MM.1S (cell line): Measurements from ENCODE around the gene DTNB.

ENCODE experiments used
- DNase-seq: peaks from one replicate; pipeline ENCODE4 v3.0.0-alpha.2; 2015
- H2AFZ ChIP-seq: fragments of 300-600 bp; sonication (generic); 2 replicates; pipeline ENCODE4 v1.6.0; 2016; ENCODE audit warnings: antibody characterized with exemption, low read length
- H3F3A ChIP-seq: fragments of 300-600 bp; sonication (generic); 2 replicates; pipeline ENCODE4 v1.6.1; 2016; ENCODE audit warnings: mild to moderate bottlenecking, antibody characterized with exemption, low read length, moderate library complexity, mixed read lengths; ENCODE audit not compliant: insufficient read depth
- H3K27ac ChIP-seq: fragments of 300-600 bp; sonication (generic); 2 replicates; pipeline ENCODE4 v1.5.1; 2016; ENCODE audit warnings: mild to moderate bottlenecking, low read length
- H3K27me3 ChIP-seq: fragments of 300-600 bp; sonication (generic); replicated peaks from 2 replicates; pipeline ENCODE4 v1.6.0; 2016; ENCODE audit warnings: low read length; ENCODE audit not compliant: insufficient read depth
- H3K36me3 ChIP-seq: fragments of 300-600 bp; sonication (generic); replicated peaks from 2 replicates; pipeline ENCODE4 v1.6.1; 2016; ENCODE audit warnings: mild to moderate bottlenecking, low read length, mixed read lengths; ENCODE audit not compliant: insufficient read depth
- H3K4me1 ChIP-seq: fragments of 300-600 bp; sonication (generic); 2 replicates; pipeline ENCODE4 v1.6.1; 2016; ENCODE audit warnings: low read length, mixed read lengths
- H3K4me2 ChIP-seq: fragments of 300-600 bp; sonication (generic); 2 replicates; pipeline ENCODE4 v1.6.0; 2016; ENCODE audit warnings: low read depth, low read length
- H3K4me3 ChIP-seq: fragments of 300-600 bp; sonication (generic); 2 replicates; pipeline ENCODE4 v1.5.1; 2016; ENCODE audit warnings: low read length, mixed read lengths
- H3K79me2 ChIP-seq: fragments of 300-600 bp; sonication (generic); 2 replicates; pipeline ENCODE4 v1.6.1; 2016; ENCODE audit warnings: mixed run types, low read length, mixed read lengths
- H3K9ac ChIP-seq: fragments of 300-600 bp; sonication (generic); 2 replicates; pipeline ENCODE4 v1.6.1; 2016; ENCODE audit warnings: low read length, mixed read lengths
- H3K9me2 ChIP-seq: fragments of 300-600 bp; sonication (generic); replicated peaks from 2 replicates; pipeline ENCODE4 v1.6.1; 2016; ENCODE audit warnings: mild to moderate bottlenecking, low read length, mixed read lengths; ENCODE audit not compliant: insufficient read depth
- H3K9me3 ChIP-seq: fragments of 300-600 bp; sonication (generic); replicated peaks from 2 replicates; pipeline ENCODE4 v1.6.1; 2016; ENCODE audit warnings: mild to moderate bottlenecking, low read length, mixed read lengths; ENCODE audit not compliant: insufficient read depth
- H4K20me1 ChIP-seq: fragments of 300-600 bp; sonication (generic); 2 replicates; pipeline ENCODE4 v1.6.1; 2016; ENCODE audit warnings: mild to moderate bottlenecking, low read length, moderate library complexity, mixed read lengths; ENCODE audit not compliant: insufficient read depth
- CTCF ChIP-seq: fragments of 300-600 bp; sonication (generic); IDR thresholded peaks from 2 replicates; pipeline ENCODE4 v1.5.1; 2016; ENCODE audit warnings: antibody characterized with exemption, low read length, mixed read lengths
- EZH2 ChIP-seq: fragments of 300-600 bp; sonication (generic); optimal IDR thresholded peaks from 2 replicates; pipeline ENCODE3; 2017; ENCODE audit warnings: low read depth, mild to moderate bottlenecking, antibody characterized with exemption, low read length, mixed read lengths
- EZH2phosphoT487 ChIP-seq: fragments of 300-600 bp; sonication (generic); IDR thresholded peaks from 2 replicates; pipeline ENCODE4 v1.6.1; 2018; ENCODE audit warnings: antibody characterized with exemption, low read length

DTNB gene

GRCh38 chr2:25690058-25690457, 16.7 kb upstream of the DTNB start:
- TF ChIP-seq EZH2 (no peak), CTCF (no peak), EZH2phosphoT487 (no peak)
- H3K36me3 ChIP-seq = no peaks in the 10 kb centered on the region
- H3K79me2 ChIP-seq = no peaks in the 10 kb centered on the region
- H3K27ac ChIP-seq = no peak overlapping the region
- H3K9me3 ChIP-seq = no peaks in the 10 kb centered on the region
- no peak overlapping the region for H3K4me3 ChIP-seq
- H4K20me1 ChIP-seq = no peaks in the 10 kb centered on the region
- DNase-seq = no peak
- no peaks in the 10 kb centered on the region for H3K9me2 ChIP-seq
- no peak overlapping the region for H3K4me2 ChIP-seq
- H3K27me3 ChIP-seq = no peaks in the 10 kb centered on the region
- H3K9ac ChIP-seq = no peak overlapping the region
- H3F3A ChIP-seq = no peaks in the 10 kb centered on the region
- H2AFZ ChIP-seq = no peak overlapping the region
- peaks cover 7% of the 10 kb centered on the region for H3K4me1 ChIP-seq

DNA sequence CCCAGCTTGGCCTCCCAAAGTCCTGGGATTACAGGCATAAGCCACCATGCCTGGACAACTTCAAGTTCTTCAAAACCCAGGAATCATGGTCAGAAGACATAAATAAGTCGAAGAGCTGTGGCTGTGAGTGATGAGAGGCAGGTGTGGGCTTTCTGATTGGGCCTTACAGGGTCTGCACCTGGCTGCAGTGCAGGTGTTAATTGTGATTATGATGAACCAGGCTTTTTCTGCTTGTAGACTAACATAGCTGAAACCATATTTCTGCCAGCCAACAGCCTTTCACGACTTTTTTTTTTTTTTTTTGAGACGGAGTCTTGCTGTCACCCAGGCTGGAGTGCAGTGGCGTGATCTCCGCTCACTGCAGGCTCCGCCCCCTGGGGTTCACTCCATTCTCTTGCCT, 14.9 kb upstream of the DTNB start:
- Histone ChIP-seq H3F3A (no peaks in the 10 kb centered on the region), H3K4me2 (peak overlapping the region; percentile 0; the same call in 1 of the 2 replicates), H3K4me3 (no peak overlapping the region), H3K27me3 (no peaks in the 10 kb centered on the region), H3K27ac (peak overlapping the region; percentile 64; the same call in 1 of the 2 replicates), H3K4me1 (peaks cover 7% of the 10 kb centered on the region), H3K79me2 (no peaks in the 10 kb centered on the region), H3K9me3 (no peaks in the 10 kb centered on the region), H3K9me2 (no peaks in the 10 kb centered on the region), H3K9ac (no peak overlapping the region), H3K36me3 (no peaks in the 10 kb centered on the region), H2AFZ (no peak overlapping the region; the same call in 1 of the 2 replicates), H4K20me1 (no peaks in the 10 kb centered on the region)
- TF ChIP-seq EZH2 (no peak), CTCF (no peak), EZH2phosphoT487 (no peak)
- peak; percentile 82 for DNase-seq

DNA sequence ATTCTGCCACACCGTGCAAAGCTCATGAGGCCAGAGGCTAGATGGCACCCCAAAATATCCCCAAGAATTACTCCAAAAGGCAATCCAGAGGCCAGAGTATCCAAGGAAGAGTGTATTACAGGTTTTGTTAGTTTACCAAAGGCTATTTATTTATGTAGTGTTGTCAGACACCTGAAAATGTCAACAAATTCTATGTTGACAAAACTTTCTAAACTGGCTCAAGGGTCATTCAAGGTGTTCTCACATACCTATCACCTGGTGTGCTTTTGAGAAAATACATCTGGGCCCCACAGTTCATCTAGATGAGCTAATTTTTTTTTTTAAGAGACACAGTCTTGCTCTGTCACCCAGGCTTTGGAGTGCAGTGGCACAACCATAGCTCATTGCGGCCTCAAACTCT, 12.4 kb upstream of the DTNB start:
- Histone ChIP-seq H3K4me1 (peaks cover 7% of the 10 kb centered on the region), H3K79me2 (no peaks in the 10 kb centered on the region), H2AFZ (no peak overlapping the region), H4K20me1 (no peaks in the 10 kb centered on the region), H3K4me3 (no peak overlapping the region), H3K9ac (no peak overlapping the region), H3K9me2 (no peaks in the 10 kb centered on the region), H3K9me3 (no peaks in the 10 kb centered on the region), H3K36me3 (no peaks in the 10 kb centered on the region), H3K27me3 (no peaks in the 10 kb centered on the region), H3F3A (no peaks in the 10 kb centered on the region), H3K27ac (no peak overlapping the region), H3K4me2 (no peak overlapping the region)
- no peak for DNase-seq
- TF ChIP-seq EZH2 (no peak), EZH2phosphoT487 (no peak), CTCF (no peak)
